Kidney glomerular epithelial cell (primary cell): ENCODE data around the gene ZNF614.
"Not testable (repeated sequence)": the region's sequence is repeated elsewhere in the genome, so short reads cannot be mapped to it uniquely, and the experiment has no call there.

Source experiments
- DNase-seq: peaks from one replicate; lab custom pipeline; 2025; lab: John Stamatoyannopoulos, UW

ZNF614 gene

GRCh38 chr19:52028027-52028779, at the start of gene ZNF614:
ZNF614 (minus strand) TSS chr19:52028379; CDS start chr19:52025745, 2,634 bp downstream.
- peak; percentile 92 for DNase-seq

- no peak for DNase-seq
These were observed 42.3 kb upstream of the ZNF614 start for GRCh38 chr19:52070496-52070895.

- DNase-seq: no peak
These were observed 41.5 kb upstream of the ZNF614 start for GRCh38 chr19:52069653-52070052.

- DNase-seq: no peak
These were observed 38.2 kb upstream of the ZNF614 start for GRCh38 chr19:52066258-52066863.

GRCh38 chr19:52065399-52065798, 37.2 kb upstream of the ZNF614 start:
- DNase-seq: no peak

GRCh38 chr19:52056480-52056879, 28.3 kb upstream of the ZNF614 start:
- not testable (repeated sequence) for DNase-seq

GRCh38 chr19:52051736-52052135, 23.6 kb upstream of the ZNF614 start:
- not testable (repeated sequence) for DNase-seq

- peak; percentile 79 for DNase-seq
These were observed 20.6 kb upstream of the ZNF614 start, which contains the start of gene ZNF432 for GRCh38 chr19:52048555-52049501. ZNF432 (minus strand) TSS chr19:52048838; CDS start chr19:52046868, 1,970 bp downstream.

- no peak for DNase-seq
These were observed 11.0 kb upstream of the ZNF614 start for GRCh38 chr19:52039169-52039568.

GRCh38 chr19:52034051-52034728, 6.0 kb upstream of the ZNF614 start:
- no peak for DNase-seq

GRCh38 chr19:52028780-52029123, 573 bp upstream of the ZNF614 start:
- DNase-seq: no peak

GRCh38 chr19:52026255-52026990, 1.8 kb downstream of the ZNF614 start:
- DNase-seq: not testable (repeated sequence)

- not testable (repeated sequence) for DNase-seq
These were observed 3.7 kb downstream of the ZNF614 start for GRCh38 chr19:52024478-52024877.

GRCh38 chr19:52022193-52022592, 6.0 kb downstream of the ZNF614 start:
- no peak for DNase-seq

GRCh38 chr19:52020506-52020905, 7.7 kb downstream of the ZNF614 start:
- DNase-seq: no peak

- no peak for DNase-seq
These were observed 17.5 kb downstream of the ZNF614 start for GRCh38 chr19:52010674-52011073.

GRCh38 chr19:52007806-52008557, 20.2 kb downstream of the ZNF614 start, which contains the start of gene ZNF615:
ZNF615 (minus strand) TSS chr19:52008211; CDS start chr19:52003711, 4,500 bp downstream.
- DNase-seq: peak; percentile 61

- DNase-seq: peak; percentile 4
These were observed 20.8 kb downstream of the ZNF614 start for GRCh38 chr19:52007451-52007805.

GRCh38 chr19:51994048-51994644, 34.0 kb downstream of the ZNF614 start:
- DNase-seq: no peak

- no peak for DNase-seq
These were observed 34.8 kb downstream of the ZNF614 start for GRCh38 chr19:51993422-51993821.
